ENCODE results near the gene ARHGAP22.

GRCh38 chr10:48498940-48499510 lies 105.8 kb downstream of the ARHGAP22 start:
- no peak for TF ChIP-seq CTCF (conservative IDR thresholded peaks at IDR 0.05 in 1 of 2, IDR thresholded peaks at IDR 0.05 in 1 of 2; ENCODE audit: low read depth in 1 of 2, low read length in 2 of 2)
- TF ChIP-seq EZH2 (IDR thresholded peaks at IDR 0.05; ENCODE audit: low read length, missing control alignments) = no peak
